Lower leg skin (tissue), 4 donors: Measurements from ENCODE around the gene MTMR10. TPM values are rescaled to one million over a fixed set of nuclear protein-coding genes. Genes with fewer than 3 reads are reported as not detected.

Experiments used
- DNase-seq, 2 donors: peaks; one replicate each; pipeline ENCODE4 v3.0.0-alpha.2; 2019; ENCODE audit warnings: low spot score in 2 of 2
- H3K4me3 ChIP-seq: fragments of 200-600 bp; sonication (generic); 2 replicates; pipeline ENCODE4 v1.5.1; 2017; ENCODE audit warnings: mild to moderate bottlenecking, low read depth; ENCODE audit not compliant: poor library complexity, severe bottlenecking
- POLR2A ChIP-seq, 2 donors: fragments of 450-650 bp; IDR thresholded peaks; one replicate each; pipeline ENCODE4 v1.6.1; 2016 to 2017; ENCODE audit warnings: antibody characterized with exemption in 2 of 2, mild to moderate bottlenecking in 1 of 2, moderate library complexity in 1 of 2
- WGBS, 2 donors: methylation state at CpG; one replicate each; pipeline ENCODE4 v1.1.5; 2018; 5-methylcytosine and 5-hydroxymethylcytosine counted together
- intact Hi-C: fragments of 100-400 bp; cut with DNase I; formaldehyde crosslinking; loops from one replicate; pipeline ENCODE4 v1.15.0; 2023; ENCODE audit warnings: low total_unique reads
- total RNA-seq, 4 donors: library from RNA; depleted of rRNA; stranded (reverse); fragments of >200 nt; gene quantifications; one replicate each; pipeline ENCODE4 v1.1.0, GENCODE V29; 2016
- TF ChIP-seq, protein P1 (sequence below), 3 donors: fragments of 450-650 bp; IDR thresholded peaks; one replicate each; pipeline ENCODE4 v1.5.1; 2016; ENCODE audit warnings: antibody characterized with exemption in 3 of 3, mild to moderate bottlenecking in 3 of 3, moderate library complexity in 2 of 3

Gene MTMR10
- total RNA-seq, 4 donors from 2014 or later = 22.5 to 34.7 (median 31.2) TPM

DNA sequence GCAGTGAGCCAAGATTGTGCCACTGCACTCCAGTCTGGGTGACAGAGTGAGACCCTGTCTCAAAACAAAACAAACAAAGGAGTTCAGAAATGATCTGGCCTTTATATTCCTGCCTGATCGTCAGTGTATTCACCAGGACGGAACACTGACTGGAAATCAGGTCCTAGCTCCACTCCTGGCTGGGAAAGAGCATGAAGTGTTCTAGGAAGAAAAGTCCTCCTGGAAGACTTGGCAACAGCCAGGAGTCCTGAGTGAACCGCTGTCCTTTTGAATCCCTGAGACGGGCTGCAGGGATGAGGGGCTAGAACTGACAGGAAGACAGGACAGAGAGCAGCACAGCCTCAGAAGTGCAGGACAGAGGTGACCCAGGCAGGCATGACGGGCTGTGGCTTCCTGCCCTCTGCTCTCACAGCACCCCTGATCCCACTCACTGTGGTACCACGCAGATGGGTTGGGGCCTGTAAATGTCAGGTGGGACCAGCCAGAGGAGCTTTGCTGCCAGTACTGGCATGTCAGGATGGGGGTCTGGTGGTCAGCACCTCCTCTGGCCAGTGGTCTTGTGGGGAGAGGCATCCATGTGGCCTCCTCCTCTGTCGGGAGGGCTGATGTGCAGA, 64.2 kb downstream of the MTMR10 start:
- 83 to 87% methylated on average over 7 of the region's 7 CpGs for WGBS, 2 donors
- intact Hi-C loops = no loop called here
- TF ChIP-seq, protein P1, sequence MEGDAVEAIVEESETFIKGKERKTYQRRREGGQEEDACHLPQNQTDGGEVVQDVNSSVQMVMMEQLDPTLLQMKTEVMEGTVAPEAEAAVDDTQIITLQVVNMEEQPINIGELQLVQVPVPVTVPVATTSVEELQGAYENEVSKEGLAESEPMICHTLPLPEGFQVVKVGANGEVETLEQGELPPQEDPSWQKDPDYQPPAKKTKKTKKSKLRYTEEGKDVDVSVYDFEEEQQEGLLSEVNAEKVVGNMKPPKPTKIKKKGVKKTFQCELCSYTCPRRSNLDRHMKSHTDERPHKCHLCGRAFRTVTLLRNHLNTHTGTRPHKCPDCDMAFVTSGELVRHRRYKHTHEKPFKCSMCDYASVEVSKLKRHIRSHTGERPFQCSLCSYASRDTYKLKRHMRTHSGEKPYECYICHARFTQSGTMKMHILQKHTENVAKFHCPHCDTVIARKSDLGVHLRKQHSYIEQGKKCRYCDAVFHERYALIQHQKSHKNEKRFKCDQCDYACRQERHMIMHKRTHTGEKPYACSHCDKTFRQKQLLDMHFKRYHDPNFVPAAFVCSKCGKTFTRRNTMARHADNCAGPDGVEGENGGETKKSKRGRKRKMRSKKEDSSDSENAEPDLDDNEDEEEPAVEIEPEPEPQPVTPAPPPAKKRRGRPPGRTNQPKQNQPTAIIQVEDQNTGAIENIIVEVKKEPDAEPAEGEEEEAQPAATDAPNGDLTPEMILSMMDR (IDR thresholded peaks at IDR 0.05) = no peak
- TF ChIP-seq POLR2A (IDR thresholded peaks at IDR 0.05) = no peak
- no peak overlapping the region for H3K4me3 ChIP-seq
- DNase-seq = no peak

DNA sequence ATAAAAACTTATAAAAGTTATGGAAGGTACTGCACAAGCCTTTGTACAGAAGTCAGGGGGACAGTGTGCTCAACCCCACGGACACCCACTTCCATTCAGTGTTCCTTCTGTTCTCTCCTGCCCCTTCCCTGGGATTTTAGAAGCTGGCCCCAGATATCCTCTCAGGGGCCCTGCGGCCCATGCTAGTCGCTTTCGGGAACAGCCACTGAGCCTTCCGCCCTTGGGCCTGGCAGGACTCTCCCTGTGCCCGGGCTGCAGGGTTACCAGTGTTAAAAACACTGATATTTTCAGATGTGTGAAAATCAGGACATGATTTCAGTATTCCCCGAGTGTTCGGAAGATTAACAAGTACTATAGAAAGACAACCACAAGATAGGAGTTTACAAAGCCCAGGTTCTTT, 65.3 kb downstream of the MTMR10 start:
- intact Hi-C loops = no loop called here
- WGBS, 2 donors = 92 to 95% methylated on average over 8 of the region's 8 CpGs
- no peak for TF ChIP-seq POLR2A (IDR thresholded peaks at IDR 0.05)
- TF ChIP-seq, protein P1 (IDR thresholded peaks at IDR 0.05) = no peak
- H3K4me3 ChIP-seq = no peak overlapping the region
- DNase-seq = no peak

DNA sequence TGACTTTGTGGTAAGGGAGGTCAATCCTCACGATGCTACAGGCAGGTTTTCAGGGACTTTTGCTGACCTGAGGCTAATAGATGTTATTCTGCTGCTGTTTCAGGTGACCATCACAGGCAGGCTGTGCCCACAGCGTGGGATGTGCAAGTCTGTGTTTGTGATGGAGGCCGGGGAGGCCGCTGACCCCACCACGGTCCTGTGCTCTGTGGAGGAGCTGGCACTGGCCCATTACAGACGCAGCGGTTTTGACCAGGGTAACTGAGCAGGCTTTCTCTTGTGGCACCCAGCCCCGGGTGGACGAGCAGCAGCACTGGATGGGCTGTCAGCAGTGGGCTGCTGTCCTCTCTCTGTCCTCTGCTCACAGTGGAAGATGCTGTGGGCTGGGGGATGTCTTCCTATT, 65.7 kb downstream of the MTMR10 start:
- intact Hi-C loops = no loop called here
- no peak for TF ChIP-seq POLR2A (IDR thresholded peaks at IDR 0.05)
- TF ChIP-seq, protein P1 (IDR thresholded peaks at IDR 0.05) = no peak
- DNase-seq = no peak
- 92 to 93% methylated on average over 7 to 9 of the region's 9 CpGs for WGBS, 2 donors
- no peak overlapping the region for H3K4me3 ChIP-seq

DNA sequence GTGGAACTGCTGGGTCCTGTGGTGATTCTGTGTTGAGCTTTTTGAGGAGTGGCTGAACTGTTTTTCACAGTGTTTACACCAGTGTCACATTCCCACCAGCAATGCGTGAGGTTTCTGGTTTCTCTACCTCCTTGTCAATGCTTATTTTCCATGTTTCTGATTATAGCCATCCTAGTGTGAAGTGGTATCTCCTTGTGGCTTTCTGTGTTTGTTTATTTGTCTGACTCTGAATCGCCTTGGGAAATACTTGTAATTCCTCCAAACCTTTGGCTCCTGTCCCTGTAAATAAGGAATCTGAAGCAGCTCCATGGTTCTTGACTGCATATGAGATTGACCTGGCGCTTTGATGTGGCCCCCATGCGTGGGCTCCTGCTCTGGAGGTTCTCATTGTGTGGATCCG, 67.1 kb downstream of the MTMR10 start:
- no peak overlapping the region for H3K4me3 ChIP-seq
- 75 to 77% methylated on average over 5 of the region's 5 CpGs for WGBS, 2 donors
- DNase-seq = no peak
- TF ChIP-seq, protein P1 (IDR thresholded peaks at IDR 0.05) = no peak
- TF ChIP-seq POLR2A (IDR thresholded peaks at IDR 0.05) = no peak
- intact Hi-C loops = no loop called here

DNA sequence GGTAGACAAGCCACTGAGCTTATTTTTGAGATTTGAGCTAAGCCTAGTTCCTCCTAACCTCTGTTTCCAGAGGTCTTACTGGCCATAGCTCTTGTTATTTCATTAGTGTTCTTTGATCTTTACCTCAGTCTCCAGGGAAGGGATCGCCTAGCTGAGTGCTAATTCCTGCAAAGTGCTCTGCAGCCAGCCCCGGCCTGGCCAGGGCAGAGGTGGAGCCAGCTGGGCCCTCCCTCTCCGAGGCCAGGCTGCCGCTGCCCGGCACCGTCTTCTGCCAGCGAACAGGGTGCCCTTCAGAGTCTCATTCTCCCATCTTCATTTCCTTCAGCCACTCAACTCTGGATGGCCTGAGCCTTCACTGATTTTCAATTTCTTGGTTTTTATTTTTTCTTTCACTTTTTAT, 68.0 kb downstream of the MTMR10 start:
- WGBS, 2 donors = 59 to 73% methylated on average over 7 of the region's 7 CpGs
- TF ChIP-seq, protein P1 (IDR thresholded peaks at IDR 0.05) = no peak
- TF ChIP-seq POLR2A (IDR thresholded peaks at IDR 0.05) = no peak
- intact Hi-C loops = no loop called here
- no peak for DNase-seq
- no peak overlapping the region for H3K4me3 ChIP-seq
